Mucosa of descending colon (tissue), 3 donors: ENCODE results near the gene MAML2. TPM values are rescaled to one million over a fixed set of nuclear protein-coding genes. Genes with fewer than 3 reads are reported as not detected.

Source experiments
- ATAC-seq: fragments of 200-7000 bp; cut with Tn5 transposase; one replicate; pipeline ENCODE4 v1.9.1; 2020; ENCODE audit warnings: mild to moderate bottlenecking, moderate library complexity
- DNase-seq, 3 donors: peaks; one replicate each; pipeline ENCODE4 v3.0.0-alpha.2; 2020
- H3K36me3 ChIP-seq: fragments of 200-600 bp; one replicate; pipeline ENCODE4 v1.8.0; 2021; ENCODE audit warnings: low read depth, mild to moderate bottlenecking
- H3K4me1 ChIP-seq: fragments of 200-600 bp; one replicate; pipeline ENCODE4 v1.8.0; 2021; ENCODE audit warnings: low read depth, mild to moderate bottlenecking
- H3K4me3 ChIP-seq: fragments of 200-600 bp; one replicate; pipeline ENCODE4 v1.8.0; 2021; ENCODE audit warnings: mild to moderate bottlenecking
- H3K9me3 ChIP-seq: fragments of 200-600 bp; one replicate; pipeline ENCODE4 v1.8.0; 2021; ENCODE audit warnings: mild to moderate bottlenecking
- intact Hi-C, 2 donors: fragments of 100-400 bp; cut with DNase I in 1 of 2; cut with micrococcal nuclease in 1 of 2; formaldehyde crosslinking; loops; one replicate each; pipeline versions ENCODE4 v1.11.0 to v1.11.1; 2022; cut with DNase I, micrococcal nuclease
- total RNA-seq, 3 donors: library from RNA; stranded (reverse); fragmentation: NEBNext Ultra II Directional in 2 of 3; extraction: Animal tissue kit (Norgen Biotek cat#: 25700) in 2 of 3; gene quantifications; one replicate each; pipeline versions ENCODE4 v1.2.1 to v1.2.4, GENCODE V29; 2021 to 2023
- TF ChIP-seq, protein P1 (sequence below): fragments of 200-600 bp; IDR thresholded peaks from one replicate; pipeline ENCODE4 v1.8.0; 2022; ENCODE audit warnings: antibody characterized with exemption, mild to moderate bottlenecking
- donor health status: DM: no; HTN: no; CAD: no; lungs with moderate emphysema.
- donor health status: DM: no; HTN: no; CAD: no.
- donor health status: DM: no; HTN: yes; CAD: no.

MAML2 gene
- total RNA-seq, 3 donors from 2014 or later, result 15.2 to 26.4 (median 15.8) TPM

DNA sequence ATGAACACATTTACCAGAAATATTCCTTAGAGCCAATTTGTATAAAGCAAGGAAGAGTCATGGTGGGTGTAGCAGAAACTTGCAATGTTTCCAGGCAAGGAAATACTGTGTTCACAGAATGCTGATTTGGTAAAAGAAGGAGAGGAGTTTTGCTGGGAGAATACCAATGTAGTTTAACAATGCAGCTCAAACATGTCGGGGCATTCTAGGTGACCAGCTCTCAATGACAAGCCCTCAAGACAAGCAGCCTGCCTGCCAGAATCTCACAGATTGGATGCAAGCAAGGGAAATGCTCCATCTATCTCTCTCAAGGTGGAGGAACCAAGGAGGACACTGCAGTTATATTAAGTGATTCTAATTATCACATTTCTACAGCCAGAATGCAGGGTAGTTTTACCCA is 190.4 kb downstream of the MAML2 start:
- H3K4me3 ChIP-seq, result no peak overlapping the region
- intact Hi-C loops, result no loop called here
- DNase-seq, result no peak
- TF ChIP-seq, protein P1, sequence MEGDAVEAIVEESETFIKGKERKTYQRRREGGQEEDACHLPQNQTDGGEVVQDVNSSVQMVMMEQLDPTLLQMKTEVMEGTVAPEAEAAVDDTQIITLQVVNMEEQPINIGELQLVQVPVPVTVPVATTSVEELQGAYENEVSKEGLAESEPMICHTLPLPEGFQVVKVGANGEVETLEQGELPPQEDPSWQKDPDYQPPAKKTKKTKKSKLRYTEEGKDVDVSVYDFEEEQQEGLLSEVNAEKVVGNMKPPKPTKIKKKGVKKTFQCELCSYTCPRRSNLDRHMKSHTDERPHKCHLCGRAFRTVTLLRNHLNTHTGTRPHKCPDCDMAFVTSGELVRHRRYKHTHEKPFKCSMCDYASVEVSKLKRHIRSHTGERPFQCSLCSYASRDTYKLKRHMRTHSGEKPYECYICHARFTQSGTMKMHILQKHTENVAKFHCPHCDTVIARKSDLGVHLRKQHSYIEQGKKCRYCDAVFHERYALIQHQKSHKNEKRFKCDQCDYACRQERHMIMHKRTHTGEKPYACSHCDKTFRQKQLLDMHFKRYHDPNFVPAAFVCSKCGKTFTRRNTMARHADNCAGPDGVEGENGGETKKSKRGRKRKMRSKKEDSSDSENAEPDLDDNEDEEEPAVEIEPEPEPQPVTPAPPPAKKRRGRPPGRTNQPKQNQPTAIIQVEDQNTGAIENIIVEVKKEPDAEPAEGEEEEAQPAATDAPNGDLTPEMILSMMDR, result no peak
- no peak for ATAC-seq
- H3K36me3 ChIP-seq, result no peaks in the 10 kb centered on the region
- no peaks in the 10 kb centered on the region for H3K9me3 ChIP-seq
- peaks cover 7% of the 10 kb centered on the region for H3K4me1 ChIP-seq

DNA sequence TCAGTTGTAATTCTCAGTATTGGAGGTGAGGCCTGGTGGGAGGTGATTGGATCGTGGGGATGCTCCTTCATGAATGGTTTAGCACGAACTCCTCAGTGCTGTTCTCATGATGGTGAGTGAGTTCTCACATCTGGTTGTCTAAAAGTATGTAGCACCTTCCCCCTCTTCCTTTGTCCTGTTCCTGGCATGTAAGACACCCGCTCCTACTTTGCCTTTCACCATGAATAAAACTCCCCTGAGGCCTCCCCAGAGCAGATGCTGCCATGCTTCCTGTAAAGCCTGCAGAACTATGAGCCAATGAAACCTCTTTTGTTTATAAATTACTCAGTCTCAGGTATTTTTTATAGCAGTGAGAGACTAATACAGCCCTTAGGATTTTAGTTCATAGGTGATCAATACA is 191.5 kb downstream of the MAML2 start:
- Histone ChIP-seq H3K9me3 (no peaks in the 10 kb centered on the region), H3K4me1 (peaks cover 7% of the 10 kb centered on the region), H3K4me3 (no peak overlapping the region), H3K36me3 (no peaks in the 10 kb centered on the region)
- ATAC-seq (no peak), DNase-seq (no peak)
- intact Hi-C loops, result no loop called here
- TF ChIP-seq, protein P1, result no peak

DNA sequence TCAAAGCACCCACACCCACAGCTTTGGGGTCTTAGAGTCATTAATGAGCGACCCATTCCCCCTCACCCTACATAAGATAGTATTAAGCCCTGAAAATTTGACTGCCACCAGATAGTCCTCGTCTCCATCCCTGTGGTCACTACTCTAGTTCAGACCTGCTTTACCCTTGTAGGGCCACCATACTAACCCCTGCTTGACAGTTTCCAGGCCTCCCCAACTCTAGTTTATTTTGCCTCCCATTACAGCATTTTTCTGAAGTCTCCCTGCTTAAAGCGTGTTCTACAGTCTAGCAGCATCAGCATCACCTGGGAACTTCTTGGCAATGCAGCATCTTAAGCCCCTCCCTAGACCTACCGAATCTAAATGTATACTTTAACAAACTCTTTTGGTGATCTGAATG is 192.4 kb downstream of the MAML2 start:
- DNase-seq (no peak), ATAC-seq (no peak)
- TF ChIP-seq, protein P1, result no peak
- no peaks in the 10 kb centered on the region for H3K4me1 ChIP-seq
- H3K9me3 ChIP-seq, result no peaks in the 10 kb centered on the region
- intact Hi-C loops, result no loop called here
- H3K36me3 ChIP-seq, result no peaks in the 10 kb centered on the region
- no peak overlapping the region for H3K4me3 ChIP-seq

DNA sequence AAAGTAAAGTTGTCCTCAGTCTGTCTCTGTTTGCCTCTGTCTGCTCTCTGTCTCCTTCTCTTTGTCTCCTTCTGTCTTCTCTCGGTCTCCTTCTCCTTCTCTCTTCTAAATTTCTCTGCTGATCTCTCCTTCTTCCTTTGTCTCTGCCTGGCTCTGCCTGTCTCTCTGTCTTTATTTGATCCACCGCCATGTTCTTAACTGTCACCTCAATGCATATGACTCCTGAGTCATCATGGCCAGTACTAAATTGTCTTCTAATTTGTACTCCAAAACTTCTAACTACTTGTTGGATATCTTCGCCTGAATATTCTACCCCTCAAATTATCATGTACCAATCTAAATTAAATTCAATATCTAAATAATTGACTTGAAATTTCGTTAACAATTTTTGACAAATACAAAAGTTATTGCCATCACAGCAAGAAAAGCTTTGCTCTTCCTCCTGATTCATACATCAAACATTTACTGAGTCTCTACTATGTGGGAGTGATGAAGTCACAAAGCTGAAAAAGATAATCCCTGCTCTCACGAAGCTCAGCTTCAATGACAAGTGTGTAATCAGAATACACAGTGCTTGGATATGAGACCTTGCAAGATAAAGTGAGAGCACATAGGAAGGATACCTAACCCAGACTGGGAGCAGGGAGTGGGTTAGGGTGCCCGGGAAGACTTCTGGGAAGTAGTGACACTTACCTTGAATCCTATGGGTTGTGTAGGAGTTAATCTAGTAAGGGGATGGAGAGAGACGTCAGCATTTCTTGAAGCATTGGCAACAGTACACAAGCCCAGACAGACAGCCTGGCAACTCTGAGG is 193.0 kb downstream of the MAML2 start:
- Histone ChIP-seq H3K36me3 (no peaks in the 10 kb centered on the region), H3K4me1 (no peaks in the 10 kb centered on the region), H3K4me3 (no peak overlapping the region), H3K9me3 (no peaks in the 10 kb centered on the region)
- ATAC-seq, result no peak
- intact Hi-C loops, result no loop called here
- DNase-seq, result no peak
- TF ChIP-seq, protein P1, result no peak

DNA sequence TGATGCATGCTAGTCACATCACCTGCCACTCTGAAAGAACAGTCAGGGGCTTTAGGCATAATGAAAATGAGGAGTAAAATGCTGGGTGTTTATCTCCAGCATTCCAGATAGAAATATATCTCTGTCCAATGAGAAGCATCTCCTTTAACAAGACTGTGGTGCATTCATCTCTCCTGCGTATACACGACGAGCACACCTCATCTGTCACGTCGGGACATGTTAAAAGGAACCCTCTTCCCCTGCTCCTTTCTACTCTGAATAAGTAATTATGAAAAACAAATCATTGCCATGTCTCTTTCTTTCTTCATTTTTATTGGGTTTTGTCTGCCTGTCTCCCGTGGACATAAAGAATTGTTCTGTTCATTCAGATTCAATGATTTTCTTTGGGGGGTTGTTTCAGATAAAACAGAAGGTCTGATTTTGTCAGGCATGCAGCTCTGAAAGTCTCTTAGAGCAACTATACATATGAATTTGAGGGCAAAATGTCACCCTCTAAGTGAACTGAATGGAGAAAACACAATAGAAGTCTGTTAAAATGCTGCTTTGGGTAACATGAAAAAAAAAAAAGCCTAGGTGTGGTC is 195.0 kb downstream of the MAML2 start:
- intact Hi-C loops, result no loop called here
- ATAC-seq (no peak), DNase-seq (no peak)
- no peaks in the 10 kb centered on the region for H3K4me1 ChIP-seq
- H3K9me3 ChIP-seq, result no peaks in the 10 kb centered on the region
- H3K36me3 ChIP-seq, result no peaks in the 10 kb centered on the region
- TF ChIP-seq, protein P1, result no peak
- no peak overlapping the region for H3K4me3 ChIP-seq
